HepG2 (cell line): Measurements from ENCODE around the gene GPRC5B. TPM values are rescaled to one million over a fixed set of nuclear protein-coding genes. Genes with fewer than 3 reads are reported as not detected.

Experiments
- ATAC-seq: fragments of 200-7000 bp; cut with Tn5 transposase; 3 replicates; pipeline ENCODE4 v1.9.1; 2020; ENCODE audit warnings: mild to moderate bottlenecking, moderate library complexity
- BruUV-seq: library from RNA; stranded (reverse); fragments of 400-500 nt; replicated peaks from 2 replicates; lab custom pipeline; 2021; lab: Mats Ljungman, UMichigan
- CTCF ChIA-PET: fragments of 300-600 bp; formaldehyde crosslinking; extraction: SDS; loops from one replicate; lab custom pipeline; 2021; ENCODE audit warnings: low total read pairs, inconsistent platforms, low intra/inter-chr PET ratio; lab: Yijun Ruan, JAX
- POLR2A ChIA-PET: fragments of 350-600 bp; sonication (Branson Sonifier 250); formaldehyde crosslinking; loops from one replicate; lab custom pipeline; 2020; ENCODE audit warnings: antibody characterized with exemption, inconsistent platforms; lab: Yijun Ruan, JAX
- DNase-seq: peaks from one replicate; pipeline ENCODE4 v3.0.0-alpha.2; 2015; ENCODE audit warnings: low spot score
- FAIRE-seq: peaks from 3 replicates; lab custom pipeline; 2011; peaks lifted over from hg19 to GRCh38; lab: Jason Lieb, UNC
- H2AFZ ChIP-seq: one replicate; pipeline ENCODE4 v1.6.1; 2011; ENCODE audit warnings: low read length, inconsistent platforms
- H3K27ac ChIP-seq: fragments of 300-600 bp; 3 replicates; pipeline ENCODE4 v1.8.0; 2011; ENCODE audit warnings: mixed run types, mild to moderate bottlenecking, mixed read lengths, low read length, inconsistent platforms; ENCODE audit not compliant: insufficient read depth; ENCODE audit errors: extremely low read length
- H3K27me3 ChIP-seq, 2 experiments: fragments of 200-600 bp in 1 of 2; 2 replicates in 1 of 2; 3 replicates in 1 of 2; pipeline versions ENCODE4 v1.6.0 to v1.8.0; 2011; ENCODE audit warnings: low read length in 2 of 2, mild to moderate bottlenecking in 2 of 2, moderate library complexity in 2 of 2, inconsistent platforms in 1 of 2; ENCODE audit not compliant: insufficient read depth in 2 of 2, control insufficient read depth in 1 of 2
- H3K36me3 ChIP-seq, 2 experiments: fragments of 200-600 bp in 1 of 2; replicated peaks in 1 of 2; 2 replicates in 1 of 2; 3 replicates in 1 of 2; pipeline versions ENCODE4 v1.5.1 to v1.8.0; 2011; ENCODE audit warnings: low read length in 2 of 2, inconsistent platforms in 1 of 2; ENCODE audit not compliant: insufficient read depth in 2 of 2, control insufficient read depth in 1 of 2
- H3K4me1 ChIP-seq: 2 replicates; pipeline ENCODE4 v1.5.1; 2012; ENCODE audit warnings: low read length, inconsistent platforms; ENCODE audit not compliant: insufficient read depth
- H3K4me2 ChIP-seq: 2 replicates; pipeline ENCODE4 v1.6.0; 2011; ENCODE audit warnings: low read depth, low read length, inconsistent platforms
- H3K4me3 ChIP-seq, 3 experiments: fragments of 200-600 bp in 1 of 3; sonication (generic), shearing (Covaris generic) in 1 of 3; replicated peaks in 1 of 3; 2 replicates each; pipeline ENCODE4 v1.5.1; 2011 to 2016; ENCODE audit warnings: low read length in 3 of 3, inconsistent platforms in 2 of 3, low read depth in 2 of 3, mild to moderate bottlenecking in 2 of 3, control low read depth in 1 of 3, mixed read lengths in 1 of 3; ENCODE audit not compliant: insufficient read depth in 1 of 3
- H3K79me2 ChIP-seq: one replicate; pipeline ENCODE4 v1.6.1; 2011; ENCODE audit warnings: low read length, inconsistent platforms; ENCODE audit not compliant: insufficient read depth
- H3K9ac ChIP-seq: 2 replicates; pipeline ENCODE4 v1.6.0; 2011; ENCODE audit warnings: mild to moderate bottlenecking, low read depth, low read length, inconsistent platforms; ENCODE audit not compliant: insufficient read depth
- H3K9me3 ChIP-seq: 2 replicates; pipeline ENCODE4 v1.5.1; 2012; ENCODE audit warnings: mild to moderate bottlenecking, low read length
- H4K20me1 ChIP-seq: 2 replicates; pipeline ENCODE4 v1.6.0; 2011; ENCODE audit warnings: inconsistent platforms, mild to moderate bottlenecking, low read length, moderate library complexity; ENCODE audit not compliant: insufficient read depth
- BRD4 ChIP-seq: sonication (generic); formaldehyde crosslinking; IDR thresholded peaks from 2 replicates; pipeline ENCODE4 v1.4.0; 2020; ENCODE audit warnings: missing genetic modification reagents
- DNMT1 ChIP-seq: sonication (generic); formaldehyde crosslinking; IDR thresholded peaks from 2 replicates; pipeline ENCODE4 v1.5.1; 2020; ENCODE audit warnings: mild to moderate bottlenecking, missing genetic modification reagents
- HMGXB4 ChIP-seq, 2 experiments: sonication (generic) in 1 of 2; formaldehyde crosslinking in 1 of 2; IDR thresholded peaks; 2 replicates each; pipeline versions ENCODE4 v1.4.0 to v1.6.1; 2018 to 2020; ENCODE audit warnings: missing genetic modification reagents in 2 of 2, borderline replicate concordance in 1 of 2, low read depth in 1 of 2, mild to moderate bottlenecking in 1 of 2, missing biosample characterization in 1 of 2
- HOXA7 ChIP-seq: sonication (generic); formaldehyde crosslinking; IDR thresholded peaks from 2 replicates; pipeline ENCODE4 v1.8.1; 2022; ENCODE audit warnings: mild to moderate bottlenecking, missing genetic modification reagents, moderate library complexity
- JUN ChIP-seq: sonication (generic); formaldehyde crosslinking; IDR thresholded peaks from 2 replicates; pipeline ENCODE4 v1.4.0; 2020; ENCODE audit warnings: mild to moderate bottlenecking, missing genetic modification reagents
- MED13 ChIP-seq: sonication (generic); formaldehyde crosslinking; IDR thresholded peaks from 2 replicates; pipeline ENCODE4 v1.5.0; 2020; ENCODE audit warnings: missing genetic modification reagents
- MLX ChIP-seq: IDR thresholded peaks from 2 replicates; pipeline ENCODE4 v1.6.1; 2016
- SCMH1 ChIP-seq: sonication (generic); formaldehyde crosslinking; IDR thresholded peaks from 2 replicates; pipeline ENCODE4 v1.9.0; 2021; ENCODE audit warnings: missing genetic modification reagents, mild to moderate bottlenecking, borderline replicate concordance
- SUZ12 ChIP-seq: fragments of 150-350 bp; IDR thresholded peaks from 2 replicates; pipeline ENCODE4 v1.6.1; 2014; ENCODE audit warnings: low read depth, low read length
- TBL1XR1 ChIP-seq: fragments of 150-350 bp; IDR thresholded peaks from 2 replicates; pipeline ENCODE4 v1.6.1; 2014; ENCODE audit warnings: borderline replicate concordance, low read length; ENCODE audit not compliant: partially characterized antibody
- TRIM24 ChIP-seq: sonication (generic); formaldehyde crosslinking; IDR thresholded peaks from 2 replicates; pipeline ENCODE4 v1.8.0; 2022; ENCODE audit warnings: mild to moderate bottlenecking, missing genetic modification reagents
- ZFP37 ChIP-seq: sonication (generic); formaldehyde crosslinking; IDR thresholded peaks from 2 replicates; pipeline ENCODE4 v1.4.0; 2020; ENCODE audit warnings: missing genetic modification reagents, borderline replicate concordance
- ZFY ChIP-seq: sonication (generic); formaldehyde crosslinking; IDR thresholded peaks from 2 replicates; pipeline ENCODE4 v1.4.0; 2020; ENCODE audit warnings: missing genetic modification reagents
- ZMAT5 ChIP-seq: sonication (generic); formaldehyde crosslinking; IDR thresholded peaks from 2 replicates; pipeline ENCODE4 v1.5.0; 2020; ENCODE audit warnings: mild to moderate bottlenecking, low read depth, missing genetic modification reagents, borderline replicate concordance
- ZNF543 ChIP-seq: sonication (generic); formaldehyde crosslinking; IDR thresholded peaks from 2 replicates; pipeline ENCODE4 v1.4.0; 2020; ENCODE audit warnings: mild to moderate bottlenecking, missing genetic modification reagents
- ZNF672 ChIP-seq: sonication (generic); formaldehyde crosslinking; IDR thresholded peaks from 2 replicates; pipeline ENCODE4 v1.8.1; 2022; ENCODE audit warnings: missing genetic modification reagents
- WGBS: methylation state at CpG from one replicate; pipeline ENCODE4 v1.1.6; 2017; ENCODE audit warnings: low lambda C conversion rate; 5-methylcytosine and 5-hydroxymethylcytosine counted together
- in situ Hi-C: cut with HindIII; loops from 2 replicates; pipeline ENCODE4 v1.10.0; 2017; ENCODE audit warnings: low pct_unique_long_range_greater_than_20kb; ENCODE audit not compliant: extremely low pct_ligation_motif_present
- intact Hi-C: fragments of 100-400 bp; cut with micrococcal nuclease; formaldehyde crosslinking; loops from one replicate; pipeline ENCODE4 v1.10.0; 2022; ENCODE audit not compliant: unreplicated experiment
- polyA plus RNA-seq, 8 experiments: library from polyadenylated mRNA; depleted of rRNA in 3 of 8; stranded (reverse) in 7 of 8; unstranded in 1 of 8; fragments of >200 nt; fragmentation: Illumina TruSeq in 4 of 8; extraction: Trizol in 4 of 8; gene quantifications; 2 replicates each; pipeline versions ENCODE4 v1.2.1 to v1.2.3, GENCODE V29; 2011 to 2016; ENCODE audit warnings: low read depth in 4 of 8, missing spikeins in 1 of 8, mixed read lengths in 1 of 8; ENCODE audit not compliant: insufficient read depth in 1 of 8
- total RNA-seq, 5 experiments: library from RNA; depleted of rRNA; stranded (reverse); fragments of >200 nt; fragmentation: Illumina TruSeq; extraction: Trizol; gene quantifications; 2 replicates each; pipeline ENCODE4 v1.2.3, GENCODE V29; 2016; ENCODE audit warnings: low read depth in 1 of 5
- TF ChIP-seq, protein P1 (sequence below): sonication (generic); formaldehyde crosslinking; IDR thresholded peaks from 2 replicates; pipeline ENCODE4 v1.4.0; 2020; ENCODE audit warnings: missing genetic modification reagents, mild to moderate bottlenecking, borderline replicate concordance

Gene GPRC5B
- total and polyA plus RNA-seq, 2 of the 13 experiments (the other 11 are each of a cell fraction or from before 2014, with no cell fraction given), result 0.46 to 0.53 TPM

DNA sequence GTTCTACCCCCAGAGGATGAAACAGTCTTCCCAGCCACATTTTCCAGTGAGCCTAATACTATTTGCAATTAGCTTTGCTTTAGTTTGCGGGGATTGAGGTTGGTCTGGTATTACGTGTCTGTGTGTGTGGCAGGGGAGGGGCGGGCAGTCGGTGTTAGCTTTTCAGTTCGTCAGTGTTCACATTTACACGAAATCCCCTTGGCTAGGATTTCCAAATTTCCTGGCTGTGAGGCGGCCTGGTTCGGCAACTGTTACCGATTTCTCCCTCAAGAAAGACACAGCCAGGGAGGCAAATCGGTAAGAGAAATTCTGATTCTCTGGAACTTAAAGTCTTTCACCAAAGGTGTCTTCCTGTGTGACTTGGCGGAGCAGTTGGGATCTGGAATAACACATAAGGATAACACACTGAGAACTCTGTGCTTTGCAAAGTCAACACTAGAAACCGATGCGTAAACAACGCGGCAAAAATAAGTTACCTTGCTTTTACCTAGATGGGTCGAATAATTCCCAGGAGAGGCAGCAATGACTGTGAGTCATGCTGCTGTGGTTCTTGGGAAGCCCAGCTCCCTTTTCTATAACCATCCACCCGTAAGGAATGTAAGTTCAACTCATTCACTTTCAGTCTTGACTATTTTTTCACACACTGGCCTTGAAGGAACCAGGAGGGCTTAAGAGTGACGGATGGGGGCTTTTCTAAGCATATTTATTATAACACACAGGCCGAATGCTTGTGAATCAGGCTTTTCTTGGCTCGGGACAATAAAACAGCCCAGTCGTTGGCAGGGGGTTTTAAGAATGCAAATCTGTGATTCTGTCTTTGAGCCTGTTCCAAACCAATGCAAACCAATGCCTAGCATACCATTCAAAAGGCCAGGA, 24.2 kb downstream of the GPRC5B start:
- H3K4me1 ChIP-seq, result no peaks in the 10 kb centered on the region
- no peak for ATAC-seq
- ChIA-PET CTCF (no interaction called here), POLR2A (no interaction called here)
- H3K9ac ChIP-seq, result no peak overlapping the region
- DNase-seq, result no peak
- no peaks in the 10 kb centered on the region for H4K20me1 ChIP-seq
- WGBS, result 70% methylated on average over 21 of the region's 21 CpGs
- H3K4me2 ChIP-seq, result no peak overlapping the region
- no TSS peak for BruUV-seq
- no peak overlapping the region for H3K27ac ChIP-seq
- H2AFZ ChIP-seq, result no peak overlapping the region
- in situ Hi-C loops, result no loop called here
- H3K4me3 ChIP-seq, result no peak overlapping the region
- H3K36me3 ChIP-seq, result no peaks in the 10 kb centered on the region
- FAIRE-seq, result no peak
- H3K27me3 ChIP-seq, result no peaks in the 10 kb centered on the region
- intact Hi-C loops, result no loop called here
- H3K79me2 ChIP-seq, result no peaks in the 10 kb centered on the region
- no peaks in the 10 kb centered on the region for H3K9me3 ChIP-seq
- no peak for TF ChIP-seq SCMH1 (CRISPR knock-in tag)
- TF ChIP-seq DNMT1 (CRISPR knock-in tag), result no peak
- no peak for TF ChIP-seq ZFY (CRISPR knock-in tag)
- TF ChIP-seq HOXA7 (CRISPR knock-in tag), result no peak
- no peak for TF ChIP-seq HMGXB4 (CRISPR knock-in tag; IDR thresholded peaks at IDR 0.05; ENCODE audit: borderline replicate concordance in 1 of 2, low read depth in 1 of 2)
- no peak for TF ChIP-seq ZNF543 (CRISPR knock-in tag)
- TF ChIP-seq BRD4, result no peak
- TF ChIP-seq, protein P1, sequence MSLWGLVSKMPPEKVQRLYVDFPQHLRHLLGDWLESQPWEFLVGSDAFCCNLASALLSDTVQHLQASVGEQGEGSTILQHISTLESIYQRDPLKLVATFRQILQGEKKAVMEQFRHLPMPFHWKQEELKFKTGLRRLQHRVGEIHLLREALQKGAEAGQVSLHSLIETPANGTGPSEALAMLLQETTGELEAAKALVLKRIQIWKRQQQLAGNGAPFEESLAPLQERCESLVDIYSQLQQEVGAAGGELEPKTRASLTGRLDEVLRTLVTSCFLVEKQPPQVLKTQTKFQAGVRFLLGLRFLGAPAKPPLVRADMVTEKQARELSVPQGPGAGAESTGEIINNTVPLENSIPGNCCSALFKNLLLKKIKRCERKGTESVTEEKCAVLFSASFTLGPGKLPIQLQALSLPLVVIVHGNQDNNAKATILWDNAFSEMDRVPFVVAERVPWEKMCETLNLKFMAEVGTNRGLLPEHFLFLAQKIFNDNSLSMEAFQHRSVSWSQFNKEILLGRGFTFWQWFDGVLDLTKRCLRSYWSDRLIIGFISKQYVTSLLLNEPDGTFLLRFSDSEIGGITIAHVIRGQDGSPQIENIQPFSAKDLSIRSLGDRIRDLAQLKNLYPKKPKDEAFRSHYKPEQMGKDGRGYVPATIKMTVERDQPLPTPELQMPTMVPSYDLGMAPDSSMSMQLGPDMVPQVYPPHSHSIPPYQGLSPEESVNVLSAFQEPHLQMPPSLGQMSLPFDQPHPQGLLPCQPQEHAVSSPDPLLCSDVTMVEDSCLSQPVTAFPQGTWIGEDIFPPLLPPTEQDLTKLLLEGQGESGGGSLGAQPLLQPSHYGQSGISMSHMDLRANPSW (CRISPR knock-in tag), result no peak
- no peak for TF ChIP-seq TBL1XR1
- TF ChIP-seq ZFP37 (CRISPR knock-in tag), result no peak
- no peak for TF ChIP-seq MED13 (CRISPR knock-in tag)
- TF ChIP-seq MLX (CRISPR knock-in tag), result no peak
- no peak for TF ChIP-seq ZMAT5 (CRISPR knock-in tag)
- TF ChIP-seq TRIM24 (CRISPR knock-in tag), result no peak
- TF ChIP-seq JUN, result no peak
- no peak for TF ChIP-seq ZNF672 (CRISPR knock-in tag)
- TF ChIP-seq SUZ12, result no peak
